H1 (cell line): ENCODE results near the gene ROS1. TPM values are rescaled to one million over a fixed set of nuclear protein-coding genes. Genes with fewer than 3 reads are reported as not detected.

Source experiments
- CTCF ChIA-PET: fragments of 300-600 bp; sonication (Branson Sonifier 250); formaldehyde crosslinking; loops from one replicate; lab custom pipeline; 2021; ENCODE audit not compliant: partially characterized antibody; lab: Charles Lee
- POLR2A ChIA-PET: fragments of 300-600 bp; sonication (Branson Sonifier 250); formaldehyde crosslinking; loops from one replicate; lab custom pipeline; 2021; ENCODE audit warnings: inconsistent platforms; ENCODE audit not compliant: partially characterized antibody; lab: Charles Lee
- DNase-seq, 2 experiments: peaks; one replicate each; pipeline versions ENCODE4 v3.0.0 to v3.0.0-alpha.2; 2010 to 2022; ENCODE audit warnings: low spot score in 2 of 2, low read depth in 1 of 2, mixed read lengths in 1 of 2
- FAIRE-seq: peaks from 2 replicates; lab custom pipeline; 2011; peaks lifted over from hg19 to GRCh38; lab: Jason Lieb, UNC
- H2AFZ ChIP-seq: 2 replicates; pipeline ENCODE4 v1.8.1; 2012; ENCODE audit warnings: low read length, inconsistent platforms
- H2AK5ac ChIP-seq: 2 replicates; pipeline ENCODE4 v1.6.1; 2013; ENCODE audit warnings: low read depth, low read length
- H2BK120ac ChIP-seq: replicated peaks from 2 replicates; pipeline ENCODE3; 2013; ENCODE audit warnings: low read depth, low read length, inconsistent platforms
- H2BK12ac ChIP-seq: 2 replicates; pipeline ENCODE4 v1.6.1; 2013; ENCODE audit warnings: low read depth, low read length
- H2BK15ac ChIP-seq: 2 replicates; pipeline ENCODE4 v1.6.1; 2013; ENCODE audit warnings: low read length
- H2BK20ac ChIP-seq: 2 replicates; pipeline ENCODE4 v1.6.1; 2013; ENCODE audit warnings: low read length
- H2BK5ac ChIP-seq: 2 replicates; pipeline ENCODE4 v1.6.1; 2013; ENCODE audit warnings: low read depth, low read length
- H3K14ac ChIP-seq: 2 replicates; pipeline ENCODE4 v1.6.1; 2013; ENCODE audit warnings: inconsistent platforms; ENCODE audit not compliant: insufficient read length
- H3K18ac ChIP-seq: 2 replicates; pipeline ENCODE4 v1.6.1; 2013; ENCODE audit warnings: low read length; ENCODE audit errors: extremely low read depth
- H3K23ac ChIP-seq: 2 replicates; pipeline ENCODE4 v1.6.1; 2013; ENCODE audit warnings: inconsistent platforms; ENCODE audit not compliant: insufficient read length
- H3K23me2 ChIP-seq: 2 replicates; pipeline ENCODE4 v1.6.1; 2013; ENCODE audit warnings: low read depth, low read length
- H3K27ac ChIP-seq: 2 replicates; pipeline ENCODE4 v1.6.1; 2011; ENCODE audit warnings: low read depth, low read length, inconsistent platforms
- H3K27me3 ChIP-seq, 4 experiments: replicated peaks in 1 of 4; 1 replicate in 1 of 4; 2 replicates in 3 of 4; pipeline versions ENCODE4 v1.6.1 to v1.8.1; 2011 to 2013; ENCODE audit warnings: low read length in 3 of 4, mild to moderate bottlenecking in 3 of 4, inconsistent platforms in 2 of 4, mixed read lengths in 2 of 4, moderate library complexity in 1 of 4; ENCODE audit not compliant: control insufficient read depth in 3 of 4, insufficient read depth in 3 of 4; ENCODE audit errors: extremely low read depth in 1 of 4
- H3K36me3 ChIP-seq, 4 experiments: 2 replicates each; pipeline versions ENCODE4 v1.6.1 to v1.8.1; 2011 to 2013; ENCODE audit warnings: mild to moderate bottlenecking in 4 of 4, low read length in 3 of 4, moderate library complexity in 2 of 4, control low read depth in 1 of 4, inconsistent platforms in 1 of 4; ENCODE audit not compliant: insufficient read depth in 4 of 4, control insufficient read depth in 2 of 4
- H3K4ac ChIP-seq: replicated peaks from 2 replicates; pipeline ENCODE3; 2013; ENCODE audit warnings: low read length, low read depth, mixed read lengths, inconsistent platforms; ENCODE audit not compliant: insufficient read length
- H3K4me1 ChIP-seq, 4 experiments: replicated peaks in 1 of 4; 1 replicate in 1 of 4; 2 replicates in 3 of 4; pipeline versions ENCODE4 v1.6.1 to v1.8.1; 2011 to 2013; ENCODE audit warnings: low read length in 3 of 4, inconsistent platforms in 2 of 4, mixed read lengths in 1 of 4; ENCODE audit not compliant: insufficient read depth in 4 of 4, control insufficient read depth in 3 of 4
- H3K4me2 ChIP-seq, 2 experiments: 2 replicates each; pipeline versions ENCODE4 v1.6.1 to v1.8.1; 2011 to 2013; ENCODE audit warnings: low read depth in 2 of 2, low read length in 2 of 2, control low read depth in 1 of 2, inconsistent platforms in 1 of 2, mild to moderate bottlenecking in 1 of 2; ENCODE audit not compliant: insufficient read depth in 1 of 2
- H3K4me3 ChIP-seq, 4 experiments: fragments of 200-600, 300-600 bp in 1 of 4; sonication (generic), shearing (Covaris generic), sonication (Bioruptor Twin) in 1 of 4; 2 replicates each; pipeline versions ENCODE4 v1.5.1 to v1.8.1; 2011 to 2016; ENCODE audit warnings: low read length in 4 of 4, low read depth in 3 of 4, control low read depth in 2 of 4, inconsistent platforms in 2 of 4, mild to moderate bottlenecking in 2 of 4, mixed read lengths in 1 of 4, moderate library complexity in 1 of 4; ENCODE audit not compliant: insufficient read depth in 2 of 4; ENCODE audit errors: extremely low read depth in 1 of 4
- H3K56ac ChIP-seq: replicated peaks from 2 replicates; pipeline ENCODE3; 2013; ENCODE audit warnings: low read depth, mild to moderate bottlenecking, mixed read lengths, low read length, inconsistent platforms; ENCODE audit not compliant: insufficient read length
- H3K79me1 ChIP-seq: 2 replicates; pipeline ENCODE4 v1.6.1; 2013; ENCODE audit warnings: low read depth, low read length, control low read depth
- H3K79me2 ChIP-seq, 2 experiments: 2 replicates each; pipeline versions ENCODE4 v1.6.1 to v1.8.1; 2012 to 2013; ENCODE audit warnings: low read length in 2 of 2, mild to moderate bottlenecking in 2 of 2, inconsistent platforms in 1 of 2; ENCODE audit not compliant: insufficient read depth in 2 of 2, control insufficient read depth in 1 of 2
- H3K9ac ChIP-seq, 4 experiments: replicated peaks in 1 of 4; 1 replicate in 1 of 4; 2 replicates in 3 of 4; pipeline versions ENCODE4 v1.6.1 to v1.8.1; 2011 to 2013; ENCODE audit warnings: low read depth in 3 of 4, low read length in 3 of 4, control low read depth in 2 of 4, mild to moderate bottlenecking in 2 of 4, moderate library complexity in 2 of 4, inconsistent platforms in 1 of 4; ENCODE audit errors: extremely low read depth in 1 of 4
- H3K9me3 ChIP-seq, 2 experiments: 2 replicates each; pipeline versions ENCODE4 v1.6.1 to v1.8.1; 2012 to 2013; ENCODE audit warnings: mild to moderate bottlenecking in 2 of 2, moderate library complexity in 2 of 2, control low read depth in 1 of 2, inconsistent platforms in 1 of 2, low read depth in 1 of 2, low read length in 1 of 2, mixed read lengths in 1 of 2; ENCODE audit not compliant: insufficient read depth in 2 of 2
- H4K20me1 ChIP-seq, 2 experiments: replicated peaks in 1 of 2; 2 replicates each; pipeline versions ENCODE3 to v1.8.1; 2011 to 2013; ENCODE audit warnings: inconsistent platforms in 2 of 2, low read length in 2 of 2, mild to moderate bottlenecking in 1 of 2; ENCODE audit not compliant: insufficient read depth in 2 of 2, control insufficient read depth in 1 of 2
- H4K5ac ChIP-seq: 2 replicates; pipeline ENCODE4 v1.6.1; 2013; ENCODE audit warnings: low read length, low read depth, mixed read lengths, inconsistent platforms; ENCODE audit not compliant: insufficient read length
- H4K8ac ChIP-seq: 2 replicates; pipeline ENCODE4 v1.8.0; 2013; ENCODE audit warnings: mild to moderate bottlenecking, moderate library complexity, low read length, inconsistent platforms; ENCODE audit not compliant: insufficient read depth; ENCODE audit errors: extremely low read depth
- H4K91ac ChIP-seq: replicated peaks from 2 replicates; pipeline ENCODE3; 2013; ENCODE audit warnings: low read length, mixed read lengths, inconsistent platforms; ENCODE audit not compliant: insufficient read length
- CEBPB ChIP-seq: IDR thresholded peaks from 2 replicates; pipeline ENCODE4 v1.6.1; 2012; ENCODE audit warnings: low read depth, low read length
- SUZ12 ChIP-seq: fragments of 200-600 bp; sonication (generic); IDR thresholded peaks from 2 replicates; pipeline ENCODE4 v1.6.1; 2012; ENCODE audit warnings: mild to moderate bottlenecking, inconsistent platforms, low read length, moderate library complexity, mixed read lengths
- WGBS, 2 experiments: shearing (Covaris generic) in 1 of 2; methylation state at CpG; one replicate each; pipeline versions ENCODE4 v1.1.6 to v1.1.7; 2013 to 2015; ENCODE audit warnings: low lambda C conversion rate in 2 of 2, mixed read lengths in 2 of 2, inconsistent platforms in 1 of 2, low coverage in 1 of 2, missing lambda C conversion rate in 1 of 2; ENCODE audit not compliant: insufficient replicate concordance in 2 of 2, insufficient coverage in 1 of 2, insufficient read length in 1 of 2; ENCODE audit errors: extremely low coverage in 1 of 2, missing lambda C conversion rate in 1 of 2; 5-methylcytosine and 5-hydroxymethylcytosine counted together
- polyA plus RNA-seq, 7 experiments: library from polyadenylated mRNA; depleted of rRNA in 3 of 7; stranded (reverse) in 5 of 7; unstranded in 2 of 7; fragments of >200 nt in 5 of 7; fragments of 200-250 nt in 2 of 7; gene quantifications; 1 replicate in 5 of 7; 2 replicates in 1 of 7; 4 replicates in 1 of 7; pipeline versions ENCODE4 v1.2.1 to v1.2.3, GENCODE V29; 2011 to 2013; ENCODE audit warnings: missing spikeins in 2 of 7, mixed read lengths in 2 of 7
- total RNA-seq: library from RNA; stranded (reverse); fragmentation: NEBNext Ultra II Directional; extraction: Animal tissue kit (Norgen Biotek cat#: 25700); gene quantifications from 2 replicates; pipeline ENCODE4 v1.2.1, GENCODE V29; 2021

The ROS1 gene
- total and polyA plus RNA-seq, 2 of the 8 experiments (the other 6 are each of a cell fraction or from before 2014, with no cell fraction given), result not detected

DNA sequence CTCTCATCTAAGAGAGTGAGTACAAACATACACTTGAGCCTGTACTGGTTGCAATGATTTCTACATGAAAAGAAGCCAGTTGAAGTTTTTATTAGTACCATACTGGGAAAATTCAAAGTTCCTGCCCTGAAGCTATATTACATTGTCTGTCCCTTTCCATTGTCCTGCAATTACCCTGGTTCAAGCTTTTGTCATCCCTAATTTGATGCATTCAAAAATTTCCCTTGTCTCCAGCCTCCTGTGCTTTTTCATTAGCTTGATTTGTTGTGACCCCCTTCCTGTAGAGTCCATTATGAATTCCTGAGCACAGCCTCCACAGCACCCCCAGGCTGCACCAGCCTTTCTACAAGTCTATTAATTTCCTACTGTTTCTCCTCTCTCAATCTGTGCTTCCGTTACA is 114.0 kb downstream of the ROS1 start:
- Histone ChIP-seq H3K9me3 (no peaks in the 10 kb centered on the region), H2BK15ac (no peak overlapping the region), H3K23ac (no peak overlapping the region), H3K4ac (no peak overlapping the region), H4K91ac (no peak overlapping the region), H2AFZ (no peak overlapping the region), H4K20me1 (no peaks in the 10 kb centered on the region), H3K36me3 (no peaks in the 10 kb centered on the region), H2BK120ac (no peak overlapping the region), H3K79me1 (no peaks in the 10 kb centered on the region), H3K18ac (no peak overlapping the region), H3K14ac (no peak overlapping the region), H3K4me3 (no peak overlapping the region), H3K79me2 (no peaks in the 10 kb centered on the region), H3K4me2 (no peak overlapping the region), H3K27ac (no peak overlapping the region), H3K23me2 (no peaks in the 10 kb centered on the region), H3K9ac (no peak overlapping the region), H3K4me1 (peaks cover 0 to 3% (median 0%) of the 10 kb centered on the region in 4 experiments; a peak in 1 of 7 replicates), H4K5ac (no peak overlapping the region), H3K27me3 (no peaks in the 10 kb centered on the region), H2BK5ac (no peak overlapping the region), H4K8ac (no peak overlapping the region), H3K56ac (no peak overlapping the region), H2BK12ac (no peak overlapping the region), H2BK20ac (no peak overlapping the region), H2AK5ac (no peak overlapping the region)
- TF ChIP-seq CEBPB (no peak), SUZ12 (no peak)
- 81% methylated on average over 1 of the region's 1 CpG; no CpG with 5 or more reads in 1 of the 2 experiments for WGBS, 2 experiments
- DNase-seq (no peak), FAIRE-seq (no peak)
- CTCF ChIA-PET, result interaction anchor here (1.0 to 1.2 kb wide), 2 partner anchors 9 to 13 kb away, joined by 3 read pairs; no protein-coding TSS in a partner anchor
- POLR2A ChIA-PET, result no interaction called here
